HepG2 (cell line): ENCODE measurements around the gene ACOT2. TPM values are rescaled to one million over a fixed set of nuclear protein-coding genes. Genes with fewer than 3 reads are reported as not detected.
"Not testable (repeated sequence)": the region's sequence is repeated elsewhere in the genome, so short reads cannot be mapped to it uniquely, and the experiment has no call there.

Experiments
- ATAC-seq: fragments of 200-7000 bp; cut with Tn5 transposase; 3 replicates; pipeline ENCODE4 v1.9.1; 2020; ENCODE audit warnings: mild to moderate bottlenecking, moderate library complexity
- BruUV-seq: library from RNA; stranded (reverse); fragments of 400-500 nt; replicated peaks from 2 replicates; lab custom pipeline; 2021; lab: Mats Ljungman, UMichigan
- CTCF ChIA-PET: fragments of 300-600 bp; formaldehyde crosslinking; extraction: SDS; loops from one replicate; lab custom pipeline; 2021; ENCODE audit warnings: low total read pairs, inconsistent platforms, low intra/inter-chr PET ratio; lab: Yijun Ruan, JAX
- POLR2A ChIA-PET: fragments of 350-600 bp; sonication (Branson Sonifier 250); formaldehyde crosslinking; loops from one replicate; lab custom pipeline; 2020; ENCODE audit warnings: antibody characterized with exemption, inconsistent platforms; lab: Yijun Ruan, JAX
- DNase-seq: peaks from one replicate; pipeline ENCODE4 v3.0.0-alpha.2; 2015; ENCODE audit warnings: low spot score
- FAIRE-seq: peaks from 3 replicates; lab custom pipeline; 2011; peaks lifted over from hg19 to GRCh38; lab: Jason Lieb, UNC
- H2AFZ ChIP-seq: one replicate; pipeline ENCODE4 v1.6.1; 2011; ENCODE audit warnings: low read length, inconsistent platforms
- H3K27ac ChIP-seq: fragments of 300-600 bp; 3 replicates; pipeline ENCODE4 v1.8.0; 2011; ENCODE audit warnings: mixed run types, mild to moderate bottlenecking, mixed read lengths, low read length, inconsistent platforms; ENCODE audit not compliant: insufficient read depth; ENCODE audit errors: extremely low read length
- H3K27me3 ChIP-seq, 2 experiments: fragments of 200-600 bp in 1 of 2; 2 replicates in 1 of 2; 3 replicates in 1 of 2; pipeline versions ENCODE4 v1.6.0 to v1.8.0; 2011; ENCODE audit warnings: low read length in 2 of 2, mild to moderate bottlenecking in 2 of 2, moderate library complexity in 2 of 2, inconsistent platforms in 1 of 2; ENCODE audit not compliant: insufficient read depth in 2 of 2, control insufficient read depth in 1 of 2
- H3K36me3 ChIP-seq, 2 experiments: fragments of 200-600 bp in 1 of 2; replicated peaks in 1 of 2; 2 replicates in 1 of 2; 3 replicates in 1 of 2; pipeline versions ENCODE4 v1.5.1 to v1.8.0; 2011; ENCODE audit warnings: low read length in 2 of 2, inconsistent platforms in 1 of 2; ENCODE audit not compliant: insufficient read depth in 2 of 2, control insufficient read depth in 1 of 2
- H3K4me1 ChIP-seq: 2 replicates; pipeline ENCODE4 v1.5.1; 2012; ENCODE audit warnings: low read length, inconsistent platforms; ENCODE audit not compliant: insufficient read depth
- H3K4me2 ChIP-seq: 2 replicates; pipeline ENCODE4 v1.6.0; 2011; ENCODE audit warnings: low read depth, low read length, inconsistent platforms
- H3K4me3 ChIP-seq, 3 experiments: fragments of 200-600 bp in 1 of 3; sonication (generic), shearing (Covaris generic) in 1 of 3; replicated peaks in 1 of 3; 2 replicates each; pipeline ENCODE4 v1.5.1; 2011 to 2016; ENCODE audit warnings: low read length in 3 of 3, inconsistent platforms in 2 of 3, low read depth in 2 of 3, mild to moderate bottlenecking in 2 of 3, control low read depth in 1 of 3, mixed read lengths in 1 of 3; ENCODE audit not compliant: insufficient read depth in 1 of 3
- H3K79me2 ChIP-seq: one replicate; pipeline ENCODE4 v1.6.1; 2011; ENCODE audit warnings: low read length, inconsistent platforms; ENCODE audit not compliant: insufficient read depth
- H3K9ac ChIP-seq: 2 replicates; pipeline ENCODE4 v1.6.0; 2011; ENCODE audit warnings: mild to moderate bottlenecking, low read depth, low read length, inconsistent platforms; ENCODE audit not compliant: insufficient read depth
- H3K9me3 ChIP-seq: 2 replicates; pipeline ENCODE4 v1.5.1; 2012; ENCODE audit warnings: mild to moderate bottlenecking, low read length
- H4K20me1 ChIP-seq: 2 replicates; pipeline ENCODE4 v1.6.0; 2011; ENCODE audit warnings: inconsistent platforms, mild to moderate bottlenecking, low read length, moderate library complexity; ENCODE audit not compliant: insufficient read depth
- ZC3H13 ChIP-seq: sonication (generic); formaldehyde crosslinking; IDR thresholded peaks from 2 replicates; pipeline ENCODE4 v1.8.1; 2023; ENCODE audit warnings: mild to moderate bottlenecking, missing genetic modification reagents, moderate library complexity
- ZNF121 ChIP-seq: sonication (generic); formaldehyde crosslinking; IDR thresholded peaks from 2 replicates; pipeline ENCODE4 v1.5.0; 2020; ENCODE audit warnings: mild to moderate bottlenecking, missing genetic modification reagents
- WGBS: methylation state at CpG from one replicate; pipeline ENCODE4 v1.1.6; 2017; ENCODE audit warnings: low lambda C conversion rate; 5-methylcytosine and 5-hydroxymethylcytosine counted together
- in situ Hi-C: cut with HindIII; loops from 2 replicates; pipeline ENCODE4 v1.10.0; 2017; ENCODE audit warnings: low pct_unique_long_range_greater_than_20kb; ENCODE audit not compliant: extremely low pct_ligation_motif_present
- intact Hi-C: fragments of 100-400 bp; cut with micrococcal nuclease; formaldehyde crosslinking; loops from one replicate; pipeline ENCODE4 v1.10.0; 2022; ENCODE audit not compliant: unreplicated experiment
- polyA plus RNA-seq, 8 experiments: library from polyadenylated mRNA; depleted of rRNA in 3 of 8; stranded (reverse) in 7 of 8; unstranded in 1 of 8; fragments of >200 nt; fragmentation: Illumina TruSeq in 4 of 8; extraction: Trizol in 4 of 8; gene quantifications; 2 replicates each; pipeline versions ENCODE4 v1.2.1 to v1.2.3, GENCODE V29; 2011 to 2016; ENCODE audit warnings: low read depth in 4 of 8, missing spikeins in 1 of 8, mixed read lengths in 1 of 8; ENCODE audit not compliant: insufficient read depth in 1 of 8
- total RNA-seq, 5 experiments: library from RNA; depleted of rRNA; stranded (reverse); fragments of >200 nt; fragmentation: Illumina TruSeq; extraction: Trizol; gene quantifications; 2 replicates each; pipeline ENCODE4 v1.2.3, GENCODE V29; 2016; ENCODE audit warnings: low read depth in 1 of 5
- TF ChIP-seq, protein P1 (sequence below): sonication (generic); formaldehyde crosslinking; IDR thresholded peaks from 2 replicates; pipeline ENCODE4 v1.5.1; 2020; ENCODE audit warnings: mild to moderate bottlenecking, missing genetic modification reagents, moderate library complexity

ACOT2 gene
- total and polyA plus RNA-seq, 2 of the 13 experiments (the other 11 are each of a cell fraction or from before 2014, with no cell fraction given): 60.0 to 110 TPM

DNA sequence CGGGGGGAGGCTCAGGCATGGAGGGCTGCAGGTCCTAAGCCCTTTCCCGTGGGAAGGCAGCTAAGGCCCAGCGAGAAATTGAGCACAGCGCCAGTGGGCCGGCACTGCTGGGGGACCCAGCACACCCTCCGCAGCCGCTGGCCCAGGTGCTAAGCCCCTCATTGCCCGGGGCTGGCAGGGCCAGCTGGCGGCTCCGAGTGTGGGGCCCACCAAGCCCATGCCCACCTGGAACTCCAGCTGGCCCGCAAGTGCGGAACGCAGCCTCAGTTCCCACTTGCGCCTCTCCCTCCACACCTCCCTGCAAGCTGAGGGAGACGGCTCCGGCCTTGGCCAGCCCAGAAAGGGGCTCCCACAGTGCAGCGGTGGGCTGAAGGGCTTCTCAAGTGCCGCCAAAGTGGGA, 2.6 kb upstream of the ACOT2 start:
- H2AFZ ChIP-seq, H3K9ac ChIP-seq, H4K20me1 ChIP-seq, FAIRE-seq, H3K27ac ChIP-seq, DNase-seq, in situ Hi-C loops, H3K9me3 ChIP-seq, H3K36me3 ChIP-seq, H3K4me2 ChIP-seq, H3K27me3 ChIP-seq, BruUV-seq, CTCF ChIA-PET, ATAC-seq, H3K4me3 ChIP-seq: not testable (repeated sequence)
- TF ChIP-seq, protein P1, sequence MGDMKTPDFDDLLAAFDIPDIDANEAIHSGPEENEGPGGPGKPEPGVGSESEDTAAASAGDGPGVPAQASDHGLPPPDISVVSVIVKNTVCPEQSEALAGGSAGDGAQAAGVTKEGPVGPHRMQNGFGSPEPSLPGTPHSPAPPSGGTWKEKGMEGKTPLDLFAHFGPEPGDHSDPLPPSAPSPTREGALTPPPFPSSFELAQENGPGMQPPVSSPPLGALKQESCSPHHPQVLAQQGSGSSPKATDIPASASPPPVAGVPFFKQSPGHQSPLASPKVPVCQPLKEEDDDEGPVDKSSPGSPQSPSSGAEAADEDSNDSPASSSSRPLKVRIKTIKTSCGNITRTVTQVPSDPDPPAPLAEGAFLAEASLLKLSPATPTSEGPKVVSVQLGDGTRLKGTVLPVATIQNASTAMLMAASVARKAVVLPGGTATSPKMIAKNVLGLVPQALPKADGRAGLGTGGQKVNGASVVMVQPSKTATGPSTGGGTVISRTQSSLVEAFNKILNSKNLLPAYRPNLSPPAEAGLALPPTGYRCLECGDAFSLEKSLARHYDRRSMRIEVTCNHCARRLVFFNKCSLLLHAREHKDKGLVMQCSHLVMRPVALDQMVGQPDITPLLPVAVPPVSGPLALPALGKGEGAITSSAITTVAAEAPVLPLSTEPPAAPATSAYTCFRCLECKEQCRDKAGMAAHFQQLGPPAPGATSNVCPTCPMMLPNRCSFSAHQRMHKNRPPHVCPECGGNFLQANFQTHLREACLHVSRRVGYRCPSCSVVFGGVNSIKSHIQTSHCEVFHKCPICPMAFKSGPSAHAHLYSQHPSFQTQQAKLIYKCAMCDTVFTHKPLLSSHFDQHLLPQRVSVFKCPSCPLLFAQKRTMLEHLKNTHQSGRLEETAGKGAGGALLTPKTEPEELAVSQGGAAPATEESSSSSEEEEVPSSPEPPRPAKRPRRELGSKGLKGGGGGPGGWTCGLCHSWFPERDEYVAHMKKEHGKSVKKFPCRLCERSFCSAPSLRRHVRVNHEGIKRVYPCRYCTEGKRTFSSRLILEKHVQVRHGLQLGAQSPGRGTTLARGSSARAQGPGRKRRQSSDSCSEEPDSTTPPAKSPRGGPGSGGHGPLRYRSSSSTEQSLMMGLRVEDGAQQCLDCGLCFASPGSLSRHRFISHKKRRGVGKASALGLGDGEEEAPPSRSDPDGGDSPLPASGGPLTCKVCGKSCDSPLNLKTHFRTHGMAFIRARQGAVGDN: peak; percentile 20; the same call in 1 of the 2 replicates
- peaks cover 25% of the 10 kb centered on the region for H3K79me2 ChIP-seq
- intact Hi-C loops: loop anchor here (10.0 kb wide), 1 partner anchor 52 kb away; no protein-coding TSS in a partner anchor
- peaks cover 28% of the 10 kb centered on the region for H3K4me1 ChIP-seq
- POLR2A ChIA-PET: interaction anchor here (6.4 kb wide), 1 partner anchor 29 kb away, joined by 108 read pairs; the partner anchor contains the start of gene ACOT1
- WGBS: no CpG with 5 or more reads among the region's 18 CpGs

DNA sequence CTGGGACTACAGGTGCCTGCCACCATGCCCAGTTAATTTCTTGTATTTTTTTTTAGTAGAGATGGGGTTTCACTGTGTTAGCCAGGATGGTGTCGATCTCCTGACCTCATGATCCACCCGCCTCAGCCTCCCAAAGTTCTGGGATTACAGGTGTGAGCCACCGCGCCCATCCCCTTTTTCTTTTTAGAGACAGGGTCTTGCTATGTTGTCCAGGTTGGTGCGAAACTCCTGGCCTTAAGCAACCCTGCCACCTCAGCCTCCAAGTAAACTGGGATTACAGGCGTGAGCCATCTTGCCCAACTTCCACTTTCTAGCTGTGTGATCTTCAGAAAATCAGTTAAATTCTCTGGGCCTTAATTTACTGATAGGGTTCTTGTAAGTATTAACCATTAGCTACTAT, 2.1 kb upstream of the ACOT2 start:
- not testable (repeated sequence) for H3K9me3 ChIP-seq, BruUV-seq, H2AFZ ChIP-seq, H3K9ac ChIP-seq, H3K36me3 ChIP-seq
- intact Hi-C loops: loop anchor here (10.0 kb wide), 1 partner anchor 52 kb away; no protein-coding TSS in a partner anchor
- peak overlapping the region; percentile 86 for H3K4me2 ChIP-seq
- peaks cover 31% of the 10 kb centered on the region for H3K4me1 ChIP-seq
- TF ChIP-seq ZNF121 (CRISPR knock-in tag): peak; percentile 90
- TF ChIP-seq ZC3H13 (CRISPR knock-in tag): 0 out of 2 replicates have a peak, but pooled peaks have one; percentile 5
- TF ChIP-seq, all 625 proteins: peak for 2; not testable (repeated sequence) for 623
- DNase-seq, in situ Hi-C loops, H3K27me3 ChIP-seq, H4K20me1 ChIP-seq, H3K4me3 ChIP-seq, CTCF ChIA-PET, H3K27ac ChIP-seq, ATAC-seq, FAIRE-seq: not testable (repeated sequence)
- WGBS: 96% methylated on average over 6 of the region's 6 CpGs
- peaks cover 25% of the 10 kb centered on the region for H3K79me2 ChIP-seq
- POLR2A ChIA-PET: interaction anchor here (1.3 to 6.4 kb wide), 3 partner anchors 29 to 319 kb away, joined by 3 to 108 read pairs (median 28); partner anchors contain the start of genes ACOT1, ACOT6 and ZNF410
